GM12892 (cell line): ENCODE measurements around the gene FHAD1.

Experiments
- POLR2A ChIP-seq: IDR thresholded peaks from 2 replicates; pipeline ENCODE4 v1.6.1; 2011; ENCODE audit warnings: low read depth, low read length, control low read depth
- POLR2AphosphoS5 ChIP-seq: IDR thresholded peaks from 2 replicates; pipeline ENCODE4 v1.6.1; 2011; ENCODE audit warnings: low read depth, low read length, control low read depth
- TAF1 ChIP-seq: IDR thresholded peaks from 2 replicates; pipeline ENCODE4 v1.6.1; 2011; ENCODE audit warnings: low read depth, mild to moderate bottlenecking, control low read depth, low read length, borderline replicate concordance

DNA sequence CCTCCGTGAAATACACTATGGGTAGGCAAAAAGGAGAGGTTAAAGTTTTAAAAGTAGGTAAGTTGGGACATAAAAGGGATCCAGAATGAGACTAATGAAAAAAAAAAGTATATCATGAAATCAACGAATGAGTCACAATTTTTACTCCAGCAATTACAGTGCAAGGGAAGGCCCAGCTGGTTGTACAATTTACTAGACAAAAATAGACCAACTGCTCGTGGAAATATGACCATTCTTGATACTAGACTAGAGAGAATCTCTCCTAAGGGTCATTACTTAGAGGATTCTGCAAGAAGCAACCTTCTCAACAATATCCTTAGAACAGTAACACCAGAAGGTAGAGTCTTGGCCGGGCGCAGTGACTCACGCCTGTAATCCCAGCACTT, 107.5 kb downstream of the FHAD1 start:
- TF ChIP-seq POLR2A (no peak), TAF1 (no peak), POLR2AphosphoS5 (no peak)
